CD4-positive, alpha-beta T cell treated with Interleukin-15 for 4 hours (primary cell): ENCODE results near the gene GLRA2.
A peak's percentile ranks its signal among the peaks of the same experiment; 100 is the strongest.

Experiments
- DNase-seq: peaks from one replicate; pipeline ENCODE4 v3.0.0-alpha.2; 2020; ENCODE audit warnings: low spot score

The GLRA2 gene

GRCh38 chrX:14529290-14529989 lies at the start of gene GLRA2:
TSS of gene GLRA2 (plus strand) at chrX:14529536. CDS start at chrX:14530058, 522 bp downstream.
- DNase-seq: no peak

GRCh38 chrX:14489437-14489836 lies 39.9 kb upstream of the GLRA2 start:
- no peak for DNase-seq

- DNase-seq: no peak
These were observed 37.6 kb upstream of the GLRA2 start for GRCh38 chrX:14491689-14492088.

GRCh38 chrX:14496674-14497073 lies 32.7 kb upstream of the GLRA2 start:
- peak; percentile 1 for DNase-seq

- peak; percentile 10 for DNase-seq
These were observed 32.1 kb upstream of the GLRA2 start for GRCh38 chrX:14497184-14497666.

- no peak for DNase-seq
These were observed 28.0 kb upstream of the GLRA2 start for GRCh38 chrX:14501327-14501726.

GRCh38 chrX:14504960-14505538 lies 24.3 kb upstream of the GLRA2 start:
- DNase-seq: no peak

- DNase-seq: no peak
These were observed 23.7 kb upstream of the GLRA2 start for GRCh38 chrX:14505648-14506047.

- DNase-seq: no peak
These were observed 22.5 kb upstream of the GLRA2 start for GRCh38 chrX:14506866-14507265.

GRCh38 chrX:14508025-14508690 lies 21.2 kb upstream of the GLRA2 start:
- no peak for DNase-seq

- DNase-seq: no peak
These were observed 19.8 kb upstream of the GLRA2 start for GRCh38 chrX:14509325-14510057.

GRCh38 chrX:14528629-14529289 lies 577 bp upstream of the GLRA2 start:
- peak; percentile 23 for DNase-seq

GRCh38 chrX:14533867-14534266 lies 4.5 kb downstream of the GLRA2 start:
- no peak for DNase-seq

- no peak for DNase-seq
These were observed 16.9 kb downstream of the GLRA2 start for GRCh38 chrX:14546190-14546589.

- DNase-seq: no peak
These were observed 24.9 kb downstream of the GLRA2 start for GRCh38 chrX:14554131-14554715.

GRCh38 chrX:14564058-14564457 lies 34.7 kb downstream of the GLRA2 start:
- no peak for DNase-seq

GRCh38 chrX:14573161-14573560 lies 43.8 kb downstream of the GLRA2 start:
- no peak for DNase-seq

GRCh38 chrX:14581081-14581480 lies 51.7 kb downstream of the GLRA2 start:
- no peak for DNase-seq

GRCh38 chrX:14584548-14584947 lies 55.2 kb downstream of the GLRA2 start:
- DNase-seq: no peak

- no peak for DNase-seq
These were observed 60.9 kb downstream of the GLRA2 start for GRCh38 chrX:14590216-14590615.

GRCh38 chrX:14590693-14591424 lies 61.5 kb downstream of the GLRA2 start:
- DNase-seq: no peak
